ENCODE measurements around the gene RNU1-2. TPM values are rescaled to one million over a fixed set of nuclear protein-coding genes. Genes with fewer than 3 reads are reported as not detected.
"Not testable (repeated sequence)": the region's sequence is repeated elsewhere in the genome, so short reads cannot be mapped to it uniquely, and the experiment has no call there.

The RNU1-2 gene
- total RNA-seq, 2 donors from 2014 or later = 2,483 to 3,611 TPM

- Histone ChIP-seq H3K27ac (ENCODE audit: low read depth, low read length) (peak overlapping the region; percentile 86), H3K9me3 (ENCODE audit: control insufficient read depth, low read length) (no peaks in the 10 kb centered on the region), H3K4me1 (ENCODE audit: control insufficient read depth, insufficient read depth, low read length) (peaks cover 4% of the 10 kb centered on the region), H3K27me3 (ENCODE audit: control insufficient read depth, insufficient read depth, low read length, poor library complexity, severe bottlenecking) (no peaks in the 10 kb centered on the region), H3K9ac (ENCODE audit: extremely low read depth, low read length, poor library complexity, severe bottlenecking) (no peak overlapping the region), H3K4me3 (ENCODE audit: low read length) (no peak overlapping the region), H3K36me3 (ENCODE audit: control insufficient read depth, insufficient read depth, low read length) (peaks cover 3% of the 10 kb centered on the region)
- Mint-ChIP-seq H3K36me3 (ENCODE audit: low read depth) (peaks cover 18% of the 10 kb centered on the region), H3K9me3 (no peaks in the 10 kb centered on the region), H3K4me3 (no peak overlapping the region), H3K27me3 (ENCODE audit: insufficient read depth) (no peaks in the 10 kb centered on the region), H3K27ac (no peak overlapping the region), H3K4me1 (peaks cover 8% of the 10 kb centered on the region)
- TF ChIP-seq, protein P1, sequence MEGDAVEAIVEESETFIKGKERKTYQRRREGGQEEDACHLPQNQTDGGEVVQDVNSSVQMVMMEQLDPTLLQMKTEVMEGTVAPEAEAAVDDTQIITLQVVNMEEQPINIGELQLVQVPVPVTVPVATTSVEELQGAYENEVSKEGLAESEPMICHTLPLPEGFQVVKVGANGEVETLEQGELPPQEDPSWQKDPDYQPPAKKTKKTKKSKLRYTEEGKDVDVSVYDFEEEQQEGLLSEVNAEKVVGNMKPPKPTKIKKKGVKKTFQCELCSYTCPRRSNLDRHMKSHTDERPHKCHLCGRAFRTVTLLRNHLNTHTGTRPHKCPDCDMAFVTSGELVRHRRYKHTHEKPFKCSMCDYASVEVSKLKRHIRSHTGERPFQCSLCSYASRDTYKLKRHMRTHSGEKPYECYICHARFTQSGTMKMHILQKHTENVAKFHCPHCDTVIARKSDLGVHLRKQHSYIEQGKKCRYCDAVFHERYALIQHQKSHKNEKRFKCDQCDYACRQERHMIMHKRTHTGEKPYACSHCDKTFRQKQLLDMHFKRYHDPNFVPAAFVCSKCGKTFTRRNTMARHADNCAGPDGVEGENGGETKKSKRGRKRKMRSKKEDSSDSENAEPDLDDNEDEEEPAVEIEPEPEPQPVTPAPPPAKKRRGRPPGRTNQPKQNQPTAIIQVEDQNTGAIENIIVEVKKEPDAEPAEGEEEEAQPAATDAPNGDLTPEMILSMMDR (conservative IDR thresholded peaks at IDR 0.05) = no peak
- WGBS, 2 experiments (ENCODE audit: insufficient coverage in 1 of 2, insufficient read length in 1 of 2) = 91 to 99% methylated on average over 9 to 13 of the region's 13 CpGs
- DNase-seq = no peak
These were observed 32.1 kb downstream of the RNU1-2 start for GRCh38 chr1:16927711-16928485.

DNA sequence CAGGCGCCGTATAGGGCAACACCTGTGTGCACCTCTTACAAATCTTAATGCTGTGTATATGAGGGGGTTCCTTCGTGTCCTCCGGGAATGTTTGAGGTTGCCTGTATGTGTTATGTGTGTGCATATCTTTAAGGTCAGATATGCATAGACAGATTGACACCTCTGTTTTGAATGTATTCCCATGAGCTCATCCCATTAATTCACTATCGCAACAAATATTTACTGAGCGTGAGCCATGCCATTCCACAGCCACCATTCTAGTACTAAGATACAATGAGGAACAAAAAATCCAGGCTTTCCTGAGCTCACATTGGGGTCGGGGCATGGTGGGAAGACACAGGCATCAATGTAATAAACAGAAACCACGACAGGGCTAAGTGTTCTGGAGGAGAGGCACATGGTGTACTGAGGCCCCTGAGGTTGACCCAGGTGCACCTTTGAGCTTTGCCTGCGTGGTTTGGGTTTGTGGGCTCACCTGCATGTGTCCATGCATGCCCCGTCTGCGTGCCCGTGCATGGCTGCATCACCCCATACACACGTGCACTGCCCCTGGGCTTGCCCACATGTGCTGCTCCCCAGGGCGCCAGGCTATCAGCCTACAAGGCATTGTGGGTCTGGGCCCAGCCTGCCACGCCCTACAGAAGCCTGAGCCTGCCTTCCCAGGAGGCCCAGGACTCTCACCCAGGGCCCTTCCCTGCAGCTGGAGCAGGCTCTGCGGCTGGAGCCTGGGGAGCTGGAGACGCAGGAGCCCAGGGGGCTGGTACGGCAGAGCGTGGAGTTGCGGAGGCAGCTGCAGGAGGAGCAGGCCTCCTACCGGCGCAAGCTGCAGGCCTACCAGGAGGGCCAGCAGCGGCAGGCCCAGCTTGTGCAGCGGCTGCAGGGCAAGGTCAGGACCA lies 33.6 kb downstream of the RNU1-2 start:
- not testable (repeated sequence) for H3K27ac Mint-ChIP-seq; H3K4me1 Mint-ChIP-seq; H3K9me3 ChIP-seq (ENCODE audit: control insufficient read depth, low read length); H3K27me3 Mint-ChIP-seq (ENCODE audit: insufficient read depth); H3K27me3 ChIP-seq (ENCODE audit: control insufficient read depth, insufficient read depth, low read length, poor library complexity, severe bottlenecking); H3K9ac ChIP-seq (ENCODE audit: extremely low read depth, low read length, poor library complexity, severe bottlenecking); H3K27ac ChIP-seq (ENCODE audit: low read depth, low read length); H3K4me1 ChIP-seq (ENCODE audit: control insufficient read depth, insufficient read depth, low read length); H3K4me3 Mint-ChIP-seq; H3K9me3 Mint-ChIP-seq; H3K36me3 ChIP-seq (ENCODE audit: control insufficient read depth, insufficient read depth, low read length); H3K4me3 ChIP-seq (ENCODE audit: low read length)
- peak; percentile 45 for DNase-seq
- WGBS, 2 experiments (ENCODE audit: insufficient coverage in 1 of 2, insufficient read length in 1 of 2) = 91 to 93% methylated on average over 21 to 24 of the region's 24 CpGs
- H3K36me3 Mint-ChIP-seq (ENCODE audit: low read depth) = peaks cover 18% of the 10 kb centered on the region

DNA sequence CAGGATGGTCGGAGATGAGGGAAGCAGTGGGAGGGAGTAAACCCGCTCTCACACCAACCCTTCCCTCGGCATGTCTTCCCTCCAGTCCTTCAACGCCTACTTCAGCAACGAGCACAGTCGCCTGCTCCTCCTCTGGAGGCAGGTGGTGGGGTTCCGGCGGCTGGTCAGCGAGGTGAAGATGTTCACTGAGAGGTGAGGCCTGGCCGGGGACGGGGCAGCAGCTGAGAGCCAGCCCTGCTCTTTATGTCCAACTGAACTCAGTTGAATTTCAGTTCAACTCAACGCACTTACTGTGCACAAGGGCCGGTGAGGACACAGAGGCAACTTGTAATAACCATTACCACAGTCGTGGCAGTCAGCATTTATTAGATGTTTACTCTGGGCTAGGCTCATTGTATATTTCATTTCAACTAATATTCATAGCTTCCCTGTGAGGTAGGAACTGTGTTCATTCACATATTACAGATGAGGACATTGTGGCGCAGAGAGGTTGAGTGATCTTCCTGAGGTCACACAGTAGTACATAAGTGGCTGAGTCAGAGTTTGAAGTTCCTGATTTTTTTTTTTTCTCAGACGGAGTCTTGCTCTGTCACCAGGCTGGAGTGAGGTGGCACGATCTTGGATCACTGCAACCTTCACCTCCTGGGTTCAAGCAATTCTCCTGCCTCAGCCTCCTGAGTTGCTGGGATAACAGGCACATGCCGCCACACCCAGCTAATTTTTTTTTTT lies 35.6 kb downstream of the RNU1-2 start:
- not testable (repeated sequence) for H3K27me3 ChIP-seq (ENCODE audit: control insufficient read depth, insufficient read depth, low read length, poor library complexity, severe bottlenecking); H3K27ac Mint-ChIP-seq; DNase-seq; H3K9me3 ChIP-seq (ENCODE audit: control insufficient read depth, low read length); H3K9me3 Mint-ChIP-seq; H3K36me3 ChIP-seq (ENCODE audit: control insufficient read depth, insufficient read depth, low read length); H3K27ac ChIP-seq (ENCODE audit: low read depth, low read length); H3K4me3 ChIP-seq (ENCODE audit: low read length); H3K4me1 ChIP-seq (ENCODE audit: control insufficient read depth, insufficient read depth, low read length); H3K4me1 Mint-ChIP-seq; H3K27me3 Mint-ChIP-seq (ENCODE audit: insufficient read depth); H3K9ac ChIP-seq (ENCODE audit: extremely low read depth, low read length, poor library complexity, severe bottlenecking); H3K4me3 Mint-ChIP-seq
- WGBS, 2 experiments (ENCODE audit: insufficient coverage in 1 of 2, insufficient read length in 1 of 2) = 88 to 91% methylated on average over 17 to 18 of the region's 18 CpGs
- H3K36me3 Mint-ChIP-seq (ENCODE audit: low read depth) = peaks cover 27% of the 10 kb centered on the region

DNA sequence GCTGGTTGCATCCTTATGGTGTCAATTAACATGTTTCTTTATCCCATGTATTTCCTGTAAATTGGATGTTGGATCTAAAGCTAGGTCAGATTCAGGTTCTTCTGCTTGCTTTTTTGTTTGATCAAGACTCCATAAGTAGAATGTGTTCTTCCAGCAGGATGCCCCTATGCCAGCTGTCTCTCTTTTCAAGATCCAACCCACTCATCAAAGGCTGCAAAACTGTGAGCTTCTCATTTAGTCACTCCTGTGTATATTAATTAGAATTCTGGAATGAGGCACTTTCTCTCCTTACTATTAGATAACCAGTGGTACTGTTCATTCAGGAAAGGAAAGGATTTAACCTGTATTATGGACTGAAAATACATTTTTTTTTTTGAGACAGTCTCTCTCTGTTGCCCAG lies 38.2 kb downstream of the RNU1-2 start:
- not testable (repeated sequence) for H3K27me3 Mint-ChIP-seq (ENCODE audit: insufficient read depth); H3K4me1 ChIP-seq (ENCODE audit: control insufficient read depth, insufficient read depth, low read length); H3K4me1 Mint-ChIP-seq; H3K9me3 Mint-ChIP-seq; H3K9me3 ChIP-seq (ENCODE audit: control insufficient read depth, low read length); DNase-seq; H3K4me3 Mint-ChIP-seq; H3K9ac ChIP-seq (ENCODE audit: extremely low read depth, low read length, poor library complexity, severe bottlenecking); H3K36me3 ChIP-seq (ENCODE audit: control insufficient read depth, insufficient read depth, low read length); H3K27me3 ChIP-seq (ENCODE audit: control insufficient read depth, insufficient read depth, low read length, poor library complexity, severe bottlenecking); H3K27ac Mint-ChIP-seq; H3K4me3 ChIP-seq (ENCODE audit: low read length); H3K27ac ChIP-seq (ENCODE audit: low read depth, low read length)
- peaks cover 27% of the 10 kb centered on the region for H3K36me3 Mint-ChIP-seq (ENCODE audit: low read depth)

- H3K36me3 Mint-ChIP-seq (ENCODE audit: low read depth) = peaks cover 26% of the 10 kb centered on the region
- H3K27ac Mint-ChIP-seq; H3K4me1 Mint-ChIP-seq; H3K36me3 ChIP-seq (ENCODE audit: control insufficient read depth, insufficient read depth, low read length); H3K4me3 ChIP-seq (ENCODE audit: low read length); H3K9ac ChIP-seq (ENCODE audit: extremely low read depth, low read length, poor library complexity, severe bottlenecking); H3K27me3 ChIP-seq (ENCODE audit: control insufficient read depth, insufficient read depth, low read length, poor library complexity, severe bottlenecking); H3K27me3 Mint-ChIP-seq (ENCODE audit: insufficient read depth); H3K9me3 Mint-ChIP-seq; H3K27ac ChIP-seq (ENCODE audit: low read depth, low read length); H3K4me1 ChIP-seq (ENCODE audit: control insufficient read depth, insufficient read depth, low read length); H3K4me3 Mint-ChIP-seq; DNase-seq; H3K9me3 ChIP-seq (ENCODE audit: control insufficient read depth, low read length): not testable (repeated sequence)
- WGBS, 2 experiments (ENCODE audit: insufficient coverage in 1 of 2, insufficient read length in 1 of 2) = 94 to 99% methylated on average over 16 of the region's 16 CpGs
These were observed 40.8 kb downstream of the RNU1-2 start for GRCh38 chr1:16936580-16936979.
